HL-60 (cell line): ENCODE measurements around the gene EEF1G.

ENCODE experiments used
- POLR2AphosphoS5 ChIP-seq: IDR thresholded peaks from 2 replicates; pipeline ENCODE4 v1.6.1; 2012; ENCODE audit warnings: low read depth
- TF ChIP-seq, protein P1 (sequence below): IDR thresholded peaks from 2 replicates; pipeline ENCODE4 v1.6.1; 2012; ENCODE audit warnings: low read depth; ENCODE audit not compliant: insufficient replicate concordance
- TF ChIP-seq, protein P2 (sequence below): IDR thresholded peaks from one replicate; pipeline ENCODE4 v1.5.1; 2011; ENCODE audit warnings: low read length, control low read depth, inconsistent platforms; ENCODE audit not compliant: insufficient read depth

DNA sequence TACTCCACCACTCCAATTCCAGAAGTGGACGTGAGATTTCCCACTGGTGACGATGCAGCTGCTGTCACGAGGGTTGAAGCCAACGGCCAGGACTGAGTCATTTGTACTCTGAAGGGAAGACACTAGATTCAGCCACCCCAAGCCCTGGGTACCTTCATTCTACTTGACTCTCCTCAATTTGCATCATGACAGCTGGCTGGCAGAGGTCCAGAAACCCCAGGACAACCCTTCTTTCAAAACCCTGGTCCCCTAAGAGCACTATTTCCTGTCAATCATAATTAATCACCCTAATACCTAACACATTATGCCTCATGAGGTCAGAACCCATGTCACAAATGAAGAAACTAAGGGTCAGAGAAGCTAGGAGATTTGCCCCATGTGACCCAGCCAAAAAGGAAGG is 34.0 kb upstream of the EEF1G start:
- TF ChIP-seq, protein P1, sequence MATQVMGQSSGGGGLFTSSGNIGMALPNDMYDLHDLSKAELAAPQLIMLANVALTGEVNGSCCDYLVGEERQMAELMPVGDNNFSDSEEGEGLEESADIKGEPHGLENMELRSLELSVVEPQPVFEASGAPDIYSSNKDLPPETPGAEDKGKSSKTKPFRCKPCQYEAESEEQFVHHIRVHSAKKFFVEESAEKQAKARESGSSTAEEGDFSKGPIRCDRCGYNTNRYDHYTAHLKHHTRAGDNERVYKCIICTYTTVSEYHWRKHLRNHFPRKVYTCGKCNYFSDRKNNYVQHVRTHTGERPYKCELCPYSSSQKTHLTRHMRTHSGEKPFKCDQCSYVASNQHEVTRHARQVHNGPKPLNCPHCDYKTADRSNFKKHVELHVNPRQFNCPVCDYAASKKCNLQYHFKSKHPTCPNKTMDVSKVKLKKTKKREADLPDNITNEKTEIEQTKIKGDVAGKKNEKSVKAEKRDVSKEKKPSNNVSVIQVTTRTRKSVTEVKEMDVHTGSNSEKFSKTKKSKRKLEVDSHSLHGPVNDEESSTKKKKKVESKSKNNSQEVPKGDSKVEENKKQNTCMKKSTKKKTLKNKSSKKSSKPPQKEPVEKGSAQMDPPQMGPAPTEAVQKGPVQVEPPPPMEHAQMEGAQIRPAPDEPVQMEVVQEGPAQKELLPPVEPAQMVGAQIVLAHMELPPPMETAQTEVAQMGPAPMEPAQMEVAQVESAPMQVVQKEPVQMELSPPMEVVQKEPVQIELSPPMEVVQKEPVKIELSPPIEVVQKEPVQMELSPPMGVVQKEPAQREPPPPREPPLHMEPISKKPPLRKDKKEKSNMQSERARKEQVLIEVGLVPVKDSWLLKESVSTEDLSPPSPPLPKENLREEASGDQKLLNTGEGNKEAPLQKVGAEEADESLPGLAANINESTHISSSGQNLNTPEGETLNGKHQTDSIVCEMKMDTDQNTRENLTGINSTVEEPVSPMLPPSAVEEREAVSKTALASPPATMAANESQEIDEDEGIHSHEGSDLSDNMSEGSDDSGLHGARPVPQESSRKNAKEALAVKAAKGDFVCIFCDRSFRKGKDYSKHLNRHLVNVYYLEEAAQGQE, result no peak
- TF ChIP-seq, protein P2, sequence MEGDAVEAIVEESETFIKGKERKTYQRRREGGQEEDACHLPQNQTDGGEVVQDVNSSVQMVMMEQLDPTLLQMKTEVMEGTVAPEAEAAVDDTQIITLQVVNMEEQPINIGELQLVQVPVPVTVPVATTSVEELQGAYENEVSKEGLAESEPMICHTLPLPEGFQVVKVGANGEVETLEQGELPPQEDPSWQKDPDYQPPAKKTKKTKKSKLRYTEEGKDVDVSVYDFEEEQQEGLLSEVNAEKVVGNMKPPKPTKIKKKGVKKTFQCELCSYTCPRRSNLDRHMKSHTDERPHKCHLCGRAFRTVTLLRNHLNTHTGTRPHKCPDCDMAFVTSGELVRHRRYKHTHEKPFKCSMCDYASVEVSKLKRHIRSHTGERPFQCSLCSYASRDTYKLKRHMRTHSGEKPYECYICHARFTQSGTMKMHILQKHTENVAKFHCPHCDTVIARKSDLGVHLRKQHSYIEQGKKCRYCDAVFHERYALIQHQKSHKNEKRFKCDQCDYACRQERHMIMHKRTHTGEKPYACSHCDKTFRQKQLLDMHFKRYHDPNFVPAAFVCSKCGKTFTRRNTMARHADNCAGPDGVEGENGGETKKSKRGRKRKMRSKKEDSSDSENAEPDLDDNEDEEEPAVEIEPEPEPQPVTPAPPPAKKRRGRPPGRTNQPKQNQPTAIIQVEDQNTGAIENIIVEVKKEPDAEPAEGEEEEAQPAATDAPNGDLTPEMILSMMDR, result no peak
- no peak for TF ChIP-seq POLR2AphosphoS5
